ENCODE measurements around the gene PEPD. TPM values are rescaled to one million over a fixed set of nuclear protein-coding genes. Genes with fewer than 3 reads are reported as not detected.

Gene PEPD
- total and polyA plus RNA-seq, 2 donors (not counting 3 experiments of a cell fraction or from before 2014, with no cell fraction given), result 73.7 to 126 TPM

DNA sequence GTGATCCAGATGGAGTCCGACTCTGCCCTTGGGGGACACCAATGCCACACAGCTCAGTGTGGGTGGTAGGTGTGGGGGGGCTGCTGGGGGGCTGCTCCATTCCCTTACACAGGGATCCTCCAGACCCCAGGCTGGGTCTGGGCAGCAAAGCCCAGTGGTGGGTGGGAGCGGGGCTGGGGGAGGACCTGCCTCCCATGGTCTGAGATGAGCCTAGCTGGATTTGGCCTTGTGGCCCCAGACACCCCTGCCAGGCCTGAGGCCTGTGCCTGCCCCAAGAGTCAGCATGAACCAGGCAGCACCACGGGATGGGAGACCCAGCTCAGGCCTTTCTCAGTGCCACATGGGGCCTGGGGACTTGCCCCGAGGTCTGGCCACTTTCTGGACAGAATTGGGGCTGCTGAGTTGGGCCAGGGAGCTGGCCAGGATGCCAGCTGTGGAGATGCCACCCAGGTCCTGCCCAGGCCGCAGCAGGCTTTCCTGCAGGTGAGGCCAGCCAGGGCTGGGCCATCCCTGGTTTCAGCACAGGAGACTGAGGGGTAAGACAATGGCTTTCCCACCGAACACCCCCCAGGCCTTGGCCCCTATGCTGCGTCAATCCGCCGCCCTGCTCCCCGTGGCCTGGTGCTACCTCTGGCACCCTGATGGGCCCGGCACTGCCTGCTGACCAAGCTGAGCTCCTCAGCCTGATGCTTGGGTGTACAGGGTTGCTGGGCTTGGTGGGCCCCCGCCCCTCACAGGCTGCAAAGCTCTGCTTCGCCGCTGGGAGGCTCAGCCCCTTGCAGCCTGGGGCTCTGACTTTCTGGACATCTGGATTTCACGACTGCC lies 123.8 kb downstream of the PEPD start:
- CTCF ChIA-PET, result interaction anchor here (0.6 to 4.4 kb wide), 8 partner anchors 9 to 163 kb away, joined by 3 to 18 read pairs (median 4); partner anchors contain the start of gene CEBPG
- H3K79me2 ChIP-seq (ENCODE audit: control insufficient read depth, insufficient read depth, low read length), result no peaks in the 10 kb centered on the region
- H3K9me1 ChIP-seq (replicated peaks; ENCODE audit: control insufficient read depth, extremely low read depth, insufficient read depth, low read length), result no peaks in the 10 kb centered on the region
- no peaks in the 10 kb centered on the region for H3K36me3 ChIP-seq (ENCODE audit: control insufficient read depth in 2 of 2, extremely low read depth in 1 of 2, insufficient read depth in 2 of 2, low read length in 2 of 2)
- POLR2A ChIA-PET, result no interaction called here
- no peak overlapping the region for H2AFZ ChIP-seq (ENCODE audit: low read depth, low read length)
- H3K4me1 ChIP-seq (ENCODE audit: control insufficient read depth, extremely low read depth, insufficient read depth, low read length), result peaks cover 19% of the 10 kb centered on the region
- H3K4me2 ChIP-seq (ENCODE audit: insufficient read depth, low read length), result no peak overlapping the region
- no peak for FAIRE-seq
- H3K27ac ChIP-seq (ENCODE audit: insufficient read depth, low read depth, low read length), result peak overlapping the region; percentile 6
- H4K20me1 ChIP-seq (replicated peaks; ENCODE audit: control insufficient read depth, extremely low read depth, insufficient read depth, low read length), result no peaks in the 10 kb centered on the region
- H3K27me3 ChIP-seq (ENCODE audit: control insufficient read depth in 2 of 2, insufficient read depth in 2 of 2, low read length in 2 of 2), result no peaks in the 10 kb centered on the region
- TF ChIP-seq EZH2 (IDR thresholded peaks at IDR 0.05; ENCODE audit: borderline replicate concordance, low read depth, low read length, severe bottlenecking) (no peak), JUN (IDR thresholded peaks at IDR 0.05; ENCODE audit: borderline replicate concordance, insufficient read depth, insufficient read length, low read depth) (no peak), GATA2 (IDR thresholded peaks at IDR 0.05; ENCODE audit: insufficient read depth, insufficient read length, low read depth, low read length) (no peak), MYC (IDR thresholded peaks at IDR 0.05; ENCODE audit: low read depth, low read length) (no peak), FOS (IDR thresholded peaks at IDR 0.05; ENCODE audit: borderline replicate concordance, insufficient read depth, low read length) (no peak), POLR2AphosphoS5 (IDR thresholded peaks at IDR 0.05; ENCODE audit: insufficient read depth, low read depth, low read length) (no peak)
- TF ChIP-seq, protein P1, sequence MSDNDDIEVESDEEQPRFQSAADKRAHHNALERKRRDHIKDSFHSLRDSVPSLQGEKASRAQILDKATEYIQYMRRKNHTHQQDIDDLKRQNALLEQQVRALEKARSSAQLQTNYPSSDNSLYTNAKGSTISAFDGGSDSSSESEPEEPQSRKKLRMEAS (IDR thresholded peaks at IDR 0.05; ENCODE audit: insufficient read depth, insufficient read length), result no peak
- TF ChIP-seq, protein P2, sequence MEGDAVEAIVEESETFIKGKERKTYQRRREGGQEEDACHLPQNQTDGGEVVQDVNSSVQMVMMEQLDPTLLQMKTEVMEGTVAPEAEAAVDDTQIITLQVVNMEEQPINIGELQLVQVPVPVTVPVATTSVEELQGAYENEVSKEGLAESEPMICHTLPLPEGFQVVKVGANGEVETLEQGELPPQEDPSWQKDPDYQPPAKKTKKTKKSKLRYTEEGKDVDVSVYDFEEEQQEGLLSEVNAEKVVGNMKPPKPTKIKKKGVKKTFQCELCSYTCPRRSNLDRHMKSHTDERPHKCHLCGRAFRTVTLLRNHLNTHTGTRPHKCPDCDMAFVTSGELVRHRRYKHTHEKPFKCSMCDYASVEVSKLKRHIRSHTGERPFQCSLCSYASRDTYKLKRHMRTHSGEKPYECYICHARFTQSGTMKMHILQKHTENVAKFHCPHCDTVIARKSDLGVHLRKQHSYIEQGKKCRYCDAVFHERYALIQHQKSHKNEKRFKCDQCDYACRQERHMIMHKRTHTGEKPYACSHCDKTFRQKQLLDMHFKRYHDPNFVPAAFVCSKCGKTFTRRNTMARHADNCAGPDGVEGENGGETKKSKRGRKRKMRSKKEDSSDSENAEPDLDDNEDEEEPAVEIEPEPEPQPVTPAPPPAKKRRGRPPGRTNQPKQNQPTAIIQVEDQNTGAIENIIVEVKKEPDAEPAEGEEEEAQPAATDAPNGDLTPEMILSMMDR (IDR thresholded peaks at IDR 0.05; ENCODE audit: extremely low read depth in 1 of 2, insufficient read depth in 1 of 2, low read depth in 1 of 2, low read length in 2 of 2), result peak in 1 of 2 donors; percentile 53
- no peak overlapping the region for H3K9ac ChIP-seq (replicated peaks; ENCODE audit: extremely low read depth, insufficient read depth, low read length)
- dilution Hi-C loops (cut with MboI; ENCODE audit: extremely low pct_ligation_motif_present, low sequenced_read_pairs) (no loop called here), intact Hi-C loops (cut with micrococcal nuclease) (loop anchor here (5.0 kb wide), 1 partner anchor 95 kb away; the partner anchor contains the start of gene CEBPA)
- H3K9me3 ChIP-seq (replicated peaks; ENCODE audit: control insufficient read depth, insufficient read depth, low read length), result no peaks in the 10 kb centered on the region
- no TSS peak for BruUV-seq (replicated peaks)
- no peak for DNase-seq (ENCODE audit: low read depth, low spot score)
- H3K4me3 ChIP-seq (replicated peaks in 1 of 3; ENCODE audit: insufficient read depth in 1 of 3, low read depth in 1 of 3, low read length in 3 of 3), result no peak overlapping the region
